Heart right ventricle (tissue), 16 donors: ENCODE measurements around the gene ZCCHC7. TPM values are rescaled to one million over a fixed set of nuclear protein-coding genes. Genes with fewer than 3 reads are reported as not detected.

ENCODE experiments used
- ATAC-seq, 8 donors: fragments of 200-7000 bp; cut with Tn5 transposase; one replicate each; pipeline ENCODE4 v1.9.1; 2020; ENCODE audit warnings: mild to moderate bottlenecking in 8 of 8, moderate library complexity in 8 of 8, moderate number of reproducible peaks in 1 of 8
- DNase-seq, 2 donors: peaks; one replicate each; pipeline ENCODE4 v3.0.0-alpha.2; 2020
- H3K27ac ChIP-seq, 10 donors: fragments of 200-600 bp; sonication (generic) in 2 of 10; one replicate each; pipeline versions ENCODE4 v1.5.0 to v1.8.0; 2020 to 2022; ENCODE audit warnings: mild to moderate bottlenecking in 3 of 10
- H3K27me3 ChIP-seq, 7 donors: fragments of 200-600 bp; one replicate each; pipeline ENCODE4 v1.8.0; 2021 to 2022; ENCODE audit warnings: mild to moderate bottlenecking in 2 of 7
- H3K36me3 ChIP-seq, 9 donors: fragments of 200-600 bp; sonication (generic) in 1 of 9; one replicate each; pipeline versions ENCODE4 v1.5.0 to v1.8.0; 2020 to 2022; ENCODE audit warnings: mild to moderate bottlenecking in 2 of 9
- H3K4me1 ChIP-seq, 9 donors: fragments of 200-600 bp; sonication (generic) in 1 of 9; one replicate each; pipeline versions ENCODE4 v1.5.0 to v1.8.0; 2020 to 2022; ENCODE audit warnings: mild to moderate bottlenecking in 4 of 9
- H3K4me3 ChIP-seq, 10 donors: fragments of 200-600 bp; sonication (generic) in 2 of 10; one replicate each; pipeline versions ENCODE4 v1.5.0 to v1.8.0; 2020 to 2022; ENCODE audit warnings: mild to moderate bottlenecking in 7 of 10, moderate library complexity in 2 of 10
- H3K9me3 ChIP-seq, 11 donors: fragments of 200-600 bp in 10 of 11; sonication (generic) in 2 of 11; one replicate each; pipeline versions ENCODE4 v1.5.0 to v1.8.0; 2013 to 2022; ENCODE audit warnings: mild to moderate bottlenecking in 2 of 11, control low read depth in 1 of 11, moderate library complexity in 1 of 11
- CTCF ChIP-seq, 9 donors: fragments of 200-600 bp; sonication (generic) in 2 of 9; IDR thresholded peaks; one replicate each; pipeline versions ENCODE4 v1.5.0 to v1.8.0; 2021 to 2022; ENCODE audit warnings: antibody characterized with exemption in 9 of 9, mild to moderate bottlenecking in 5 of 9, moderate library complexity in 1 of 9
- WGBS, 2 donors: extraction: QIAGEN DNeasy Blood & Tissue Kit; methylation state at CpG; one replicate each; pipeline ENCODE4 v1.1.7; 2013; ENCODE audit warnings: inconsistent platforms in 1 of 2; 5-methylcytosine and 5-hydroxymethylcytosine counted together
- intact Hi-C, 10 donors: fragments of 100-400 bp; cut with DNase I; formaldehyde crosslinking; loops; one replicate each; pipeline versions ENCODE4 v1.11.1 to v1.14.2; 2022
- polyA plus RNA-seq, 2 donors: library from polyadenylated mRNA; stranded (reverse); fragments of 200-250 nt; gene quantifications; one replicate each; pipeline ENCODE4 v1.2.3, GENCODE V29; 2013
- total RNA-seq, 10 donors: library from RNA; stranded (reverse); fragmentation: NEBNext Ultra II Directional in 3 of 10; extraction: Animal tissue kit (Norgen Biotek cat#: 25700) in 3 of 10; gene quantifications; one replicate each; pipeline versions ENCODE4 v1.2.1 to v1.2.4, GENCODE V29; 2021 to 2023
- donor health status: Arrhythmogenic right ventricular cardiomyopathy.
- donor health status: ischemic (EF 13 %, LVEDD 7.1; RV severe dilation, severe dysfunction).
- donor health status: healthy with polysubstance abuse.
- donor health status: DM: no; HTN: yes; CAD: no.
- donor health status: DM: no; HTN: no; CAD: no.
- donor health status: ischemic (EF 25% LVEDD 6.9; RV normal size, moderate dysfunction).
- donor health status: ischemic (EF 25% LVEDD 5.7; RV mildly dilated, moderate dysfunction).
- donor health status: healthy.
- donor health status: DM: yes; HTN: yes; CAD: no.
- donor health status: Ischemic cardiomyopathy.
- donor health status: ischemic (EF 35%, LVEDD 5.7; RV mildly dilated, moderate dysfunction).
- donor health status: nonischemic (EF 11% LVEDD 7.7; RV severe dilation, severe dysfunction).
- donor health status: DM: yes; HTN: yes; CAD: no.
- donor health status: PGD.
- donor health status: ischemic (EF 29% LVEDD 5.4; RV normal size, mild dysfunction).
- donor health status: nonischemic (EF 23%, LVEDD 6.1; RV moderate dilation, normal function).

ZCCHC7 gene
- total and polyA plus RNA-seq, 12 donors, result 4.3 to 11.9 (median 8.9) TPM

- no peak for TF ChIP-seq CTCF (IDR thresholded peaks at IDR 0.05)
- Histone ChIP-seq H3K9me3 (peaks cover 0 to 9% (median 0%) of the 10 kb centered on the region in 11 donors), H3K27me3 (no peaks in the 10 kb centered on the region), H3K4me1 (peaks cover 0 to 21% (median 0%) of the 10 kb centered on the region in 9 donors), H3K36me3 (no peaks in the 10 kb centered on the region), H3K4me3 (no peak overlapping the region), H3K27ac (no peak overlapping the region)
- DNase-seq (no peak), ATAC-seq (no peak)
- intact Hi-C loops, result no loop called here
- WGBS, 2 donors, result 92 to 95% methylated on average over 2 of the region's 2 CpGs
These were observed 161.2 kb downstream of the ZCCHC7 start for GRCh38 chr9:37281541-37281940.

- intact Hi-C loops, result no loop called here
- no peak for ATAC-seq
- no peaks in the 10 kb centered on the region for H3K36me3 ChIP-seq
These were observed 163.5 kb downstream of the ZCCHC7 start for GRCh38 chr9:37283730-37284325.

GRCh38 chr9:37284636-37285035 is 164.3 kb downstream of the ZCCHC7 start:
- no peak for TF ChIP-seq CTCF (IDR thresholded peaks at IDR 0.05)
- ATAC-seq (no peak), DNase-seq (no peak)
- no peaks in the 10 kb centered on the region for H3K9me3 ChIP-seq
- intact Hi-C loops, result no loop called here
- H3K27ac ChIP-seq, result no peak overlapping the region
- no peaks in the 10 kb centered on the region for H3K36me3 ChIP-seq
- H3K4me3 ChIP-seq, result no peak overlapping the region
- peaks cover 0 to 21% (median 0%) of the 10 kb centered on the region in 9 donors for H3K4me1 ChIP-seq
- H3K27me3 ChIP-seq, result no peaks in the 10 kb centered on the region
- WGBS, 2 donors, result 86 to 87% methylated on average over 1 of the region's 1 CpG

More at GRCh38 chr9:37283730-37284325, 163.5 kb downstream of the ZCCHC7 start:
- Histone ChIP-seq H3K9me3 (no peaks in the 10 kb centered on the region), H3K27ac (peak overlapping the region in 1 of 10 donors; percentile 37), H3K4me1 (peaks cover 0 to 21% (median 0%) of the 10 kb centered on the region in 9 donors), H3K4me3 (no peak overlapping the region), H3K27me3 (no peaks in the 10 kb centered on the region)
- WGBS, 2 donors, result 44 to 51% methylated on average over 6 of the region's 6 CpGs
- no peak for TF ChIP-seq CTCF (IDR thresholded peaks at IDR 0.05)
- no peak for DNase-seq

- Histone ChIP-seq H3K9me3 (no peaks in the 10 kb centered on the region), H3K36me3 (no peaks in the 10 kb centered on the region), H3K27me3 (no peaks in the 10 kb centered on the region), H3K4me1 (peaks cover 0 to 33% (median 0%) of the 10 kb centered on the region in 9 donors), H3K4me3 (no peak overlapping the region), H3K27ac (no peak overlapping the region)
- ATAC-seq (no peak), DNase-seq (no peak)
- intact Hi-C loops, result no loop called here
- WGBS, 2 donors, result 59 to 76% methylated on average over 6 of the region's 6 CpGs
- TF ChIP-seq CTCF (IDR thresholded peaks at IDR 0.05), result no peak
These were observed 166.3 kb downstream of the ZCCHC7 start for GRCh38 chr9:37286530-37287175.
